Spleen (tissue), 11 donors: ENCODE measurements around the gene EDN3. TPM values are rescaled to one million over a fixed set of nuclear protein-coding genes. Genes with fewer than 3 reads are reported as not detected.
A peak's percentile ranks its signal among the peaks of the same experiment; 100 is the strongest.
"Not testable (repeated sequence)": the region's sequence is repeated elsewhere in the genome, so short reads cannot be mapped to it uniquely, and the experiment has no call there.

ENCODE experiments used
- DNase-seq: peaks from one replicate; pipeline ENCODE4 v3.0.0-alpha.2; 2020
- H3K27ac ChIP-seq, 8 donors: fragments of 200-600 bp; sonication (generic) in 7 of 8; 1 replicate in 4 of 8; 2 replicates in 4 of 8; pipeline versions ENCODE4 v1.5.0 to v1.8.0; 2016 to 2021; ENCODE audit warnings: inconsistent platforms in 4 of 8, mild to moderate bottlenecking in 4 of 8, moderate library complexity in 1 of 8
- H3K27me3 ChIP-seq, 7 donors: fragments of 200-600 bp; sonication (generic) in 6 of 7; replicated peaks in 1 of 7; 1 replicate in 4 of 7; 2 replicates in 3 of 7; pipeline versions ENCODE4 v1.5.0 to v1.8.0; 2016 to 2021; ENCODE audit warnings: inconsistent platforms in 3 of 7, mild to moderate bottlenecking in 1 of 7
- H3K36me3 ChIP-seq, 6 donors: fragments of 200-600 bp; sonication (generic) in 5 of 6; 1 replicate in 4 of 6; 2 replicates in 2 of 6; pipeline versions ENCODE4 v1.5.0 to v1.8.0; 2016 to 2021; ENCODE audit warnings: inconsistent platforms in 2 of 6
- H3K4me1 ChIP-seq, 6 donors: fragments of 200-600 bp; sonication (generic) in 5 of 6; 1 replicate in 3 of 6; 2 replicates in 3 of 6; pipeline versions ENCODE4 v1.5.0 to v1.8.0; 2016 to 2021; ENCODE audit warnings: inconsistent platforms in 3 of 6
- H3K4me3 ChIP-seq, 8 donors: fragments of 200-600 bp; sonication (generic) in 7 of 8; 1 replicate in 4 of 8; 2 replicates in 4 of 8; pipeline versions ENCODE4 v1.5.0 to v1.8.0; 2016 to 2021; ENCODE audit warnings: inconsistent platforms in 4 of 8, mild to moderate bottlenecking in 4 of 8, moderate library complexity in 2 of 8
- H3K9me3 ChIP-seq, 8 donors: fragments of 200-600 bp; sonication (generic) in 7 of 8; 1 replicate in 4 of 8; 2 replicates in 4 of 8; pipeline versions ENCODE4 v1.5.0 to v1.8.0; 2016 to 2021; ENCODE audit warnings: inconsistent platforms in 4 of 8
- POLR2A ChIP-seq, 3 donors: fragments of 450-650 bp; IDR thresholded peaks; one replicate each; pipeline ENCODE4 v1.5.1; 2017; ENCODE audit warnings: antibody characterized with exemption in 3 of 3, mild to moderate bottlenecking in 1 of 3
- POLR2AphosphoS5 ChIP-seq, 3 donors: sonication (generic); formaldehyde crosslinking; IDR thresholded peaks; one replicate each; pipeline ENCODE4 v1.5.1; 2017; ENCODE audit warnings: antibody characterized with exemption in 3 of 3
- WGBS, 5 donors: extraction: QIAGEN DNeasy Blood & Tissue Kit in 3 of 5; methylation state at CpG; one replicate each; pipeline versions ENCODE4 v1.1.5 to v1.1.7; 2013 to 2018; 5-methylcytosine and 5-hydroxymethylcytosine counted together
- intact Hi-C: fragments of 100-400 bp; cut with DNase I; formaldehyde crosslinking; loops from one replicate; pipeline ENCODE4 v1.15.0; 2023; ENCODE audit warnings: low total_unique reads
- polyA plus RNA-seq, 3 donors: library from polyadenylated mRNA; stranded (reverse); fragments of 200-250 nt; gene quantifications; one replicate each; pipeline ENCODE4 v1.2.1, GENCODE V29; 2013
- total RNA-seq, 7 donors: library from RNA; depleted of rRNA in 3 of 7; stranded (reverse); fragments of >200 nt in 3 of 7; fragmentation: NEBNext Ultra II Directional in 4 of 7; extraction: Animal tissue kit (Norgen Biotek cat#: 25700) in 4 of 7; gene quantifications; one replicate each; pipeline versions ENCODE4 v1.1.0 to v1.2.1, GENCODE V29; 2016 to 2021
- TF ChIP-seq, protein P1 (sequence below), 11 experiments: fragments of 200-600 bp in 7 of 11; fragments of 450-650 bp in 4 of 11; sonication (generic) in 4 of 11; IDR thresholded peaks in 8 of 11; conservative IDR thresholded peaks in 3 of 11; 1 replicate in 7 of 11; 2 replicates in 4 of 11; pipeline versions ENCODE4 v1.4.0 to v1.8.0; 2016 to 2021; ENCODE audit warnings: antibody characterized with exemption in 11 of 11, inconsistent platforms in 4 of 11, mild to moderate bottlenecking in 1 of 11
- donor health status: healthy with polysubstance abuse.
- donor health status: DM: no; HTN: no; CAD: no; lungs with moderate emphysema.
- donor health status: DM: no; HTN: no; CAD: no.
- donor health status: Bipolar disorder and iron deficiency.
- donor health status: healthy.
- donor health status: DM: no; HTN: no; CAD: no.
- donor health status: DM: yes; HTN: yes; CAD: no.

EDN3 gene
- total and polyA plus RNA-seq, 10 donors = 1.6 to 13.6 (median 6.1) TPM

DNA sequence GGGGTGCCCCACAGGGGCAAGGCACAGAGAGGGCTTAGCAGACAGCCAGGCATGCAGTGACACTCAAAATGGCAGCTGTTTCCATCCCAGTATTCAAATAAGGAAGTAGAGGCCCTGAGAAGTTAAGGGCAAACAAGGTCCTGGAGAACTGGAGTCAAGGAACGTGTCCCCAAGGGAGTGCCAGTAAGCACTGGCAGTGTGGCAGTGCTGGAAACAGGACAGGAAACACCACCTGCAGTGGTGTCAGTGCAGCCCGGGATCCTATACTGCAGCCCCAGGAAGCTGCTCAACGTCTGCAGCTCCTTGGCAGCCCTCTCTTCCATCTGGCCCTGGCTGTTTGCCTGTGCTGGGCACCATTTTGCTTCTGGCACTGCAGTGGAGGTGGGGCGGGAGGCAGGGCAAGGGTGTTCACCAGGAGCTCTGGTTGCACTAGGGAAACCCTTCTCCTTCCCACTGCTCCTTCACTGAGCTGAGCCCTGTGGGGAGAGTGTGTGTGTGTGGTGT, 56.3 kb downstream of the EDN3 start:
- peak; percentile 49 for DNase-seq
- TF ChIP-seq POLR2A (IDR thresholded peaks at IDR 0.05) = no peak
- no peak overlapping the region for H3K4me3 ChIP-seq
- H3K27me3 ChIP-seq = peaks cover 0 to 16% (median 0%) of the 10 kb centered on the region in 7 donors
- 38 to 57% (median 44%) methylated on average over 4 of the region's 4 CpGs for WGBS, 5 donors
- H3K36me3 ChIP-seq = no peaks in the 10 kb centered on the region
- intact Hi-C loops = no loop called here
- no peaks in the 10 kb centered on the region for H3K9me3 ChIP-seq
- no peak overlapping the region for H3K27ac ChIP-seq
- H3K4me1 ChIP-seq = peaks cover 0 to 23% (median 9%) of the 10 kb centered on the region in 6 donors

DNA sequence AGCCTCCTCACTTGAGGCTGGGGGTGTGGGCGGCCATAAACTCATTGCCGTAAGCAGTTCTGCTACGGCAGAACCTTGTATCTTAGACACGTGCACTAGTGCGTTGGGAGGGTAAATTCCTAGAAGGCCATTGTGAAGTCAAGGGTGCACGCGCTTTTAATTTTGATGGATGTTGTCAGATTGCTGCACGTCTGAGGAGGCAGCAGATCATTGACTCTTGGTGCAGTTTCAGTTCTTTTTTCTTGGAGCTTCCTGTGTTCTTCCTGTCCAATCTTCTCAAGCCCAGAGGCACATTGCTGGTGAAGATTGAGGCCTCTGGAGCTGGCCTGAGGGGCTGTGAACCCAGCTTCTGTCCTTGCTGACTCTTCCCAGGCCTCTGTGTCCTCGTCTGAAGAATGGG, 58.4 kb downstream of the EDN3 start:
- intact Hi-C loops, H3K4me3 ChIP-seq, H3K36me3 ChIP-seq, H3K27ac ChIP-seq, H3K9me3 ChIP-seq: not testable (repeated sequence)
- peaks cover 0 to 20% (median 9%) of the 10 kb centered on the region in 6 donors for H3K4me1 ChIP-seq
- peaks cover 0 to 16% (median 0%) of the 10 kb centered on the region in 7 donors for H3K27me3 ChIP-seq
- WGBS, 5 donors = 58 to 75% (median 63%) methylated on average over 1 to 6 of the region's 9 CpGs; no CpG with 5 or more reads in 1 of the 5 donors
- DNase-seq = peak; percentile 47

DNA sequence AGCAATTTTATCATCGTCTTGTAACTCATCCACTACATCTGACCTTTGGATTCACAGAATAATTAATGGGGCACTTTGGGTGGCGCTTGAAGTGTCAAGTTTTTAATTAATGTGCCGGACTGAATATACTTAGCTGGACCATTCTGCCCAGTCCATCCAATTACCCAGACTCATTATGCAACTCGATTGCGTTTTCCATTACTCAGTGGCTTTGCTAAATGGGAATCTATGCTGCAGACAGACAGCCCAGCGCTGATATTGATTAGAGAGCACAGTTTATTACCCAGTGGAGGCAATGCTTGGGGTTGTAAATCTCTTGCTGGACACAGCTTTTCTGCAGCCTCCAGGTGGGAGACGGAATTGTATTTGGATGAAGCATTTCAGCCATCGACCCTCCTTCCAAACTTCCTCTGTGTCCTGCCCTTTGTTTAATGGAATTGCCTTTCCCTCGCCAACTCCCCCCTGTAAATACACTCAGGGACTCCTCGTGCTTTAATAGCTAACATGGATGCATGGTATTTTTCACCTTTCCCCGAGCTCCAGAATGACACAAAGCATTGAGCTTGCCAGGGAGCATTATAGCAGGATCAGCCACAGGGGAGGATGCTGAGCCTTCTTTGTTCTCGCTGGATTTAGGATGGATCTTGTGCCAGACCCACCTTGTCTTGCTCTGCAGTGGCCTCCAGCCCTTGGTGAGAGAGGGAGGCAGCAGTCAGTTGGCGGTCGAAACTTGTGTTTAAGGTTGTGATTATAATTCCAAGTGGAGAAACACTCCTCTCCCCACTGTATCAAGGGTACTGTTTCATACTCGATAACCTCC, 59.7 kb downstream of the EDN3 start:
- 86 to 89% (median 86%) methylated on average over 15 of the region's 15 CpGs for WGBS, 5 donors
- DNase-seq = peak; percentile 22
- intact Hi-C loops = no loop called here
- Histone ChIP-seq H3K4me3 (no peak overlapping the region), H3K27ac (no peak overlapping the region), H3K9me3 (no peaks in the 10 kb centered on the region), H3K36me3 (no peaks in the 10 kb centered on the region), H3K27me3 (peaks cover 0 to 16% (median 0%) of the 10 kb centered on the region in 7 donors), H3K4me1 (peaks cover 0 to 20% (median 9%) of the 10 kb centered on the region in 6 donors)
- no peak for TF ChIP-seq POLR2A (IDR thresholded peaks at IDR 0.05)
- TF ChIP-seq, protein P1, sequence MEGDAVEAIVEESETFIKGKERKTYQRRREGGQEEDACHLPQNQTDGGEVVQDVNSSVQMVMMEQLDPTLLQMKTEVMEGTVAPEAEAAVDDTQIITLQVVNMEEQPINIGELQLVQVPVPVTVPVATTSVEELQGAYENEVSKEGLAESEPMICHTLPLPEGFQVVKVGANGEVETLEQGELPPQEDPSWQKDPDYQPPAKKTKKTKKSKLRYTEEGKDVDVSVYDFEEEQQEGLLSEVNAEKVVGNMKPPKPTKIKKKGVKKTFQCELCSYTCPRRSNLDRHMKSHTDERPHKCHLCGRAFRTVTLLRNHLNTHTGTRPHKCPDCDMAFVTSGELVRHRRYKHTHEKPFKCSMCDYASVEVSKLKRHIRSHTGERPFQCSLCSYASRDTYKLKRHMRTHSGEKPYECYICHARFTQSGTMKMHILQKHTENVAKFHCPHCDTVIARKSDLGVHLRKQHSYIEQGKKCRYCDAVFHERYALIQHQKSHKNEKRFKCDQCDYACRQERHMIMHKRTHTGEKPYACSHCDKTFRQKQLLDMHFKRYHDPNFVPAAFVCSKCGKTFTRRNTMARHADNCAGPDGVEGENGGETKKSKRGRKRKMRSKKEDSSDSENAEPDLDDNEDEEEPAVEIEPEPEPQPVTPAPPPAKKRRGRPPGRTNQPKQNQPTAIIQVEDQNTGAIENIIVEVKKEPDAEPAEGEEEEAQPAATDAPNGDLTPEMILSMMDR (IDR thresholded peaks at IDR 0.05 in 8 of 11, conservative IDR thresholded peaks at IDR 0.05 in 3 of 11) = no peak
- no peak for TF ChIP-seq POLR2AphosphoS5 (IDR thresholded peaks at IDR 0.05)

DNA sequence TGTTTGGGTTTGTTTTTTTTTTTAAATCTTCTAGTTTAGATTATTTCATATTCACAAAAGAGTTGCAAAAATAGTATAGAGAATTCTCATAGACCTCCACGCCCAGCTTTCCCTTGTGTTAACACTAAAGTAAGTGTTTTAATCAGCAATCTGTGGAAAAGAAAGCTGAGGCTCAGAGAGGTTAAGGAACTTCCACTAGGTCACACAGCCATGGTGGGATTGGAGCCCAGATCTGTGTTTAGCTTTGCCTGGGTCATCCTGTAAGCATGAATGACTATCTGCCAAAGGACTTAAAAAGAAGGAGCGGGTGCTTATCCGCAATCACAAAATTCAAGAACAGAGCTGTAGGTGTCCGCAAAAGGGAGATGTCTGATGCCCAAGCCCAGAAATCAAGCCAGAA, 60.5 kb downstream of the EDN3 start:
- Histone ChIP-seq H3K27me3 (peaks cover 0 to 16% (median 0%) of the 10 kb centered on the region in 7 donors), H3K9me3 (no peaks in the 10 kb centered on the region), H3K36me3 (no peaks in the 10 kb centered on the region), H3K4me1 (peaks cover 0 to 24% (median 9%) of the 10 kb centered on the region in 6 donors), H3K27ac (no peak overlapping the region), H3K4me3 (no peak overlapping the region)
- intact Hi-C loops = no loop called here
- WGBS, 5 donors = 89 to 95% (median 95%) methylated on average over 4 of the region's 4 CpGs
- TF ChIP-seq POLR2A (IDR thresholded peaks at IDR 0.05) (no peak), POLR2AphosphoS5 (IDR thresholded peaks at IDR 0.05) (no peak)
- TF ChIP-seq, protein P1 (IDR thresholded peaks at IDR 0.05 in 8 of 11, conservative IDR thresholded peaks at IDR 0.05 in 3 of 11) = no peak
- no peak for DNase-seq

DNA sequence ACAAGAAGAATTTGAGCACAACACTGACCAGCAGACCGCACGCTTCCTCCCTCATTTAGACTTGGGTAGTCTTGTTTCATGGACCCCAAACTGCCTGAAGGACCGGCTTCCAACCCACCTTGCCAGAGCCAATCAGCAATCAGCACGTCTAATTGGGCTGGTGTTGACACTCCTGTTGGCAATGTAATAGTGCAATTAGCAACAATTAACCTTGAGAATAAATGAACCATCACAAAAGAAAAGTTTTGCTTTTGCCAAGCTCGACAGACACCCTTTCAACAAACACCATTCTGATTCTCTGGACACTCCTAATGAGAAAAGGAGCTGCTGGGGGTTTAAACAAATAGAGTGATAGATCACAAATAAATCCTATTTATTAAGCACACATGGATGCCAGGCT, 61.0 kb downstream of the EDN3 start:
- peak; percentile 8 for DNase-seq
- Histone ChIP-seq H3K4me3 (no peak overlapping the region), H3K36me3 (no peaks in the 10 kb centered on the region), H3K4me1 (peaks cover 0 to 20% (median 5%) of the 10 kb centered on the region in 6 donors), H3K27me3 (peaks cover 0 to 12% (median 0%) of the 10 kb centered on the region in 7 donors), H3K9me3 (no peaks in the 10 kb centered on the region), H3K27ac (no peak overlapping the region)
- 77 to 83% (median 80%) methylated on average over 5 of the region's 5 CpGs for WGBS, 5 donors
- TF ChIP-seq POLR2AphosphoS5 (IDR thresholded peaks at IDR 0.05) (no peak), POLR2A (IDR thresholded peaks at IDR 0.05) (no peak)
- TF ChIP-seq, protein P1 (IDR thresholded peaks at IDR 0.05 in 8 of 11, conservative IDR thresholded peaks at IDR 0.05 in 3 of 11) = no peak
- intact Hi-C loops = no loop called here
